Testis (tissue), 3 donors: ENCODE results near the gene ACSL1. TPM values are rescaled to one million over a fixed set of nuclear protein-coding genes. Genes with fewer than 3 reads are reported as not detected.

Experiments used
- DNase-seq: peaks from one replicate; pipeline ENCODE4 v3.0.0-alpha.2; 2019
- H3K27ac ChIP-seq, 2 donors: fragments of 200-600 bp; sonication (generic); one replicate each; pipeline ENCODE4 v1.5.1; 2019
- H3K27me3 ChIP-seq: fragments of 200-600 bp; sonication (generic); one replicate; pipeline ENCODE4 v1.5.1; 2019
- H3K36me3 ChIP-seq: fragments of 200-600 bp; sonication (generic); one replicate; pipeline ENCODE4 v1.5.1; 2017; ENCODE audit warnings: low read depth; ENCODE audit errors: missing control alignments
- H3K4me1 ChIP-seq: fragments of 200-600 bp; sonication (generic); one replicate; pipeline ENCODE4 v1.5.1; 2019
- H3K4me3 ChIP-seq, 2 donors: fragments of 200-600 bp; sonication (generic); one replicate each; pipeline ENCODE4 v1.5.1; 2017 to 2019
- H3K9me3 ChIP-seq: fragments of 200-600 bp; sonication (generic); one replicate; pipeline ENCODE4 v1.5.1; 2017
- POLR2A ChIP-seq: fragments of 450-650 bp; IDR thresholded peaks from one replicate; pipeline ENCODE4 v1.6.1; 2017; ENCODE audit warnings: antibody characterized with exemption, mild to moderate bottlenecking, moderate library complexity
- WGBS, 2 donors: methylation state at CpG; one replicate each; pipeline ENCODE4 v1.1.5; 2018; 5-methylcytosine and 5-hydroxymethylcytosine counted together
- intact Hi-C: fragments of 100-400 bp; cut with DNase I; formaldehyde crosslinking; loops from one replicate; pipeline ENCODE4 v1.15.1; 2023; ENCODE audit warnings: low total_unique reads
- polyA plus RNA-seq: library from polyadenylated mRNA; stranded (reverse); fragments of 350-450 nt; fragmentation: Illumina TruSeq; extraction: RNeasy Lipid Tissue Mini Kit (QIAGEN cat#74804); gene quantifications from one replicate; pipeline ENCODE4 v1.2.3, GENCODE V29; 2014; ENCODE audit warnings: low read depth, low replicate concordance; ENCODE audit not compliant: insufficient read depth
- total RNA-seq, 2 donors: library from RNA; depleted of rRNA; stranded (reverse); fragments of >200 nt; gene quantifications; one replicate each; pipeline ENCODE4 v1.2.3, GENCODE V29; 2016
- TF ChIP-seq, protein P1 (sequence below), 3 experiments: fragments of 450-650 bp in 2 of 3; fragments of 200-600 bp in 1 of 3; sonication (generic) in 1 of 3; IDR thresholded peaks; one replicate each; pipeline ENCODE4 v1.5.1; 2016 to 2019; ENCODE audit warnings: antibody characterized with exemption in 3 of 3, mild to moderate bottlenecking in 2 of 3, moderate library complexity in 1 of 3

ACSL1 gene
- total and polyA plus RNA-seq, 3 donors from 2014 or later: 31.6 to 81.8 (median 59.8) TPM

DNA sequence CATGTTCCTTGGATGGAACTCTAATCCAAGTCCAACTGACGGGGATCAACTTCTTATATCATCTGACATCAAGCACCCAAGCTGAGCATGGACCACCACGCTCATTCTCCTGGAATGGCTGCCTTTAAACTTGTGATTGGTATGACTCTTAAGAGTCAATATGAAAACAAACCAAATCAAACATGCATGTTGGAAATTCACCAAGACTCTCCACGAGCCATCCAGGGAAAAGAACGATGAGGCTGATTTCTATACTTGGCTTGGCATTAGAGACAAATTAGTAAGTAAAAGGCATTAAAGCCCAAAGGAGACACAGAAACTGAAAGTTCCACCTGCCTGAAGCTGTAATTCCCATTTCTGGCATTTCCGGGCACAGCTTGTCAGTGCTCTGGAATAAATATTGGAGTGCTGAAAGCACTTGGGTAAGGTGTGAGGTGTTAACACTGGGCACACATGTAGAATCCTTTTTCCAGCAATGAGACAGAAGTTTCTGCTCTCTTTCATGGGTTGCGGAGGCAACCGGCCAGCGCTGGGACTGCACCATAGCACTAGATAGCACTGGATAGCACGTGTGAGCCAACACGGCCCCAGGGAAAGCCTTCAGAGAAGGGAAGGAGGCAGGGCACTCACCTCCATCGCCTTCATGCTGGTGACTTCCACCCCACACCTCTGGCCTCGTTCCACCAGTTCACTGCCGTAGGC lies 49.8 kb downstream of the ACSL1 start:
- TF ChIP-seq POLR2A: no peak
- TF ChIP-seq, protein P1, sequence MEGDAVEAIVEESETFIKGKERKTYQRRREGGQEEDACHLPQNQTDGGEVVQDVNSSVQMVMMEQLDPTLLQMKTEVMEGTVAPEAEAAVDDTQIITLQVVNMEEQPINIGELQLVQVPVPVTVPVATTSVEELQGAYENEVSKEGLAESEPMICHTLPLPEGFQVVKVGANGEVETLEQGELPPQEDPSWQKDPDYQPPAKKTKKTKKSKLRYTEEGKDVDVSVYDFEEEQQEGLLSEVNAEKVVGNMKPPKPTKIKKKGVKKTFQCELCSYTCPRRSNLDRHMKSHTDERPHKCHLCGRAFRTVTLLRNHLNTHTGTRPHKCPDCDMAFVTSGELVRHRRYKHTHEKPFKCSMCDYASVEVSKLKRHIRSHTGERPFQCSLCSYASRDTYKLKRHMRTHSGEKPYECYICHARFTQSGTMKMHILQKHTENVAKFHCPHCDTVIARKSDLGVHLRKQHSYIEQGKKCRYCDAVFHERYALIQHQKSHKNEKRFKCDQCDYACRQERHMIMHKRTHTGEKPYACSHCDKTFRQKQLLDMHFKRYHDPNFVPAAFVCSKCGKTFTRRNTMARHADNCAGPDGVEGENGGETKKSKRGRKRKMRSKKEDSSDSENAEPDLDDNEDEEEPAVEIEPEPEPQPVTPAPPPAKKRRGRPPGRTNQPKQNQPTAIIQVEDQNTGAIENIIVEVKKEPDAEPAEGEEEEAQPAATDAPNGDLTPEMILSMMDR (IDR thresholded peaks at IDR 0.05): no peak
- WGBS, 2 donors: 78 to 90% methylated on average over 13 of the region's 13 CpGs
- DNase-seq: no peak
- Histone ChIP-seq H3K9me3 (no peaks in the 10 kb centered on the region), H3K27ac (no peak overlapping the region), H3K36me3 (no peaks in the 10 kb centered on the region), H3K27me3 (no peaks in the 10 kb centered on the region), H3K4me3 (no peak overlapping the region), H3K4me1 (no peaks in the 10 kb centered on the region)
- intact Hi-C loops: no loop called here

DNA sequence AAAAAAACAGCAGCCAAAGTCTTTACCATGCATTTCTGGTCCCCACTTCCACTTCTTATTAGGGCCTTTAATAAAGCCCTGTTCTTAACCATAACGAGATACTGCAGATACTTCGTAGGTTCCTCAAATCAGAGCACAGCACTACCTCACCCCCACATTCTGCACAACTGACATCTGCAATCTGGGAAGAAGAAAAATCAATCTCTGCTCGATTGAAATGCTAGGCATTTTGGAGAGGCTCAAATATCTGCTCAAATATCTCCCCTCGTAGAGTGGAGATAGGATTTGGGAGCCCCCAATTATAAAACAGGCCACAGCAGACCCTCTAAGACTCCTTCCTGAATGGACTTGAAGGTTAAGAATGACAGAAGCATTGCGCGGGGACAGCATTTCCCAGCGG lies 51.6 kb downstream of the ACSL1 start:
- TF ChIP-seq, protein P1 (IDR thresholded peaks at IDR 0.05): no peak
- no peak for TF ChIP-seq POLR2A
- no peaks in the 10 kb centered on the region for H3K36me3 ChIP-seq
- no peak for DNase-seq
- H3K27ac ChIP-seq: no peak overlapping the region
- no peaks in the 10 kb centered on the region for H3K4me1 ChIP-seq
- H3K27me3 ChIP-seq: no peaks in the 10 kb centered on the region
- no peaks in the 10 kb centered on the region for H3K9me3 ChIP-seq
- H3K4me3 ChIP-seq: no peak overlapping the region
- intact Hi-C loops: no loop called here
- 88 to 96% methylated on average over 7 of the region's 7 CpGs for WGBS, 2 donors

DNA sequence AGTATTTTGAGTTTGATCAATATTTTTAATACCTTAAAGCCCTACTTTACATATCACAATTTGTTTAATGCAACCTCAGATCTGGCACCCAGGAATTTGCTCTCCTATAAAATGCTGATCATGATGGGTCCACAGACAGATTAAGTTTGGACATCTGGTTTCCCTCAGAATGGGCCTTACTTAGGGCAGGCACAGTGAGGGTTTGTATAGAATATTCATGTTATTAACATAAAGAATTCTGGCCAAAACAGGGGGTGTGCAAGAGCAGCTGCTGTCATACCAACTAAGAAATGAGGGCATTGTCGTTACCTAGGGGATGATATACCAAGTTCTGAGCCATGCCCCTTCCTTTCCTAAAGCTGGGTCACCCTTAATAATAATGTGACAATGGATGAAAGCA lies 54.4 kb downstream of the ACSL1 start:
- WGBS, 2 donors: 74 to 97% methylated on average over 1 of the region's 1 CpG
- Histone ChIP-seq H3K9me3 (no peaks in the 10 kb centered on the region), H3K36me3 (no peaks in the 10 kb centered on the region), H3K4me1 (no peaks in the 10 kb centered on the region), H3K27me3 (no peaks in the 10 kb centered on the region), H3K27ac (no peak overlapping the region), H3K4me3 (no peak overlapping the region)
- TF ChIP-seq POLR2A: no peak
- TF ChIP-seq, protein P1 (IDR thresholded peaks at IDR 0.05): no peak
- DNase-seq: no peak
- intact Hi-C loops: no loop called here

DNA sequence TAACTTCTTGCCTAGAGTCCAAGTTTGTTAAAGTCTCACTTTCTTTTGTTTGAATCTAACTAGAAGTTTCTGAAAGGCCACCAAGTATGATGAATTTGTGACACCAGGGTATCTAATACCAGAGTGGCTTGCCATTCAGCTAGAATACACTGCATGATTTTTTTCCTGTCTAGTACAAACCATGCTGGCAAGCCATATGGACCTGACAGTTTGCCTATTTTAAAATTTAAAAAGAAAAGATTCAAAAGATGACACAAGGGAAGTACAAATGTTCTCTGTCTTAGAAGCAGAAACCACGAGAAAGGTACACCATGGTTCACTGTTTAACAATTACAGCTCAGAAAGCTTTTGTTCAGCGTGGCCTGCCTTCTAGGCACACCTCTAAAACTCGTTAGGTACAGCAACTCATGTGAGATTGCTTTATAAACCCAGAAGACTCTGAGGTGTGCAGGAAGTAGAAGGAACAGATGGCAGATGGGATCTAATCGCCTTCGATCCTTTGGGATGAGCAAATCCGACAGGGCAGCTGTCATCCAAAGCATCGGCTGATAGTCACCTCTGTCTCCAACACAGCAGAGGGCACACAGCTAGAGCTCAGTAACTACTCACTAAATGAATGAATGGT lies 56.5 kb downstream of the ACSL1 start:
- TF ChIP-seq POLR2A: no peak
- TF ChIP-seq, protein P1 (IDR thresholded peaks at IDR 0.05): no peak
- Histone ChIP-seq H3K27me3 (no peaks in the 10 kb centered on the region), H3K4me3 (no peak overlapping the region), H3K9me3 (no peaks in the 10 kb centered on the region), H3K27ac (no peak overlapping the region), H3K36me3 (no peaks in the 10 kb centered on the region), H3K4me1 (no peaks in the 10 kb centered on the region)
- no peak for DNase-seq
- intact Hi-C loops: no loop called here
- WGBS, 2 donors: 94% methylated on average over 7 of the region's 7 CpGs

DNA sequence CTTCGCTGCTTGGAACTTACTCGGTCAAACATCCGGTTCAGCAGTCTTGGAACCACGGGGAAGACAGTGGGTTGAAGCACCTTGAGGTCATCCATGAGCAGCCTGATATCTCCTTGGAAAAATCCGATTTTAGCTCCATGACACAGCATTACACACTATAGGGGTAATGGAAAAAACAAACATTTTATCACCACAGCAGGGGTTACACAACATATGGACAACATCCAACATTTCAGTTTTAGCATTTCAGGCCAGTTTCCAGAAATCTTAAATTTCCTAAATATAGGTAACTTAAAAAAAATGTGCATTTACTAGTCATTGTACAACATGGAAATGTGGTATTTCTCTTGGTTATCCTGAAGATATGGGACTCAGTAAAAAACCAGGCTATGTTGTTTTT lies 57.5 kb downstream of the ACSL1 start:
- Histone ChIP-seq H3K27me3 (no peaks in the 10 kb centered on the region), H3K4me3 (no peak overlapping the region), H3K4me1 (no peaks in the 10 kb centered on the region), H3K36me3 (no peaks in the 10 kb centered on the region), H3K9me3 (no peaks in the 10 kb centered on the region), H3K27ac (no peak overlapping the region)
- TF ChIP-seq, protein P1 (IDR thresholded peaks at IDR 0.05): no peak
- no peak for TF ChIP-seq POLR2A
- no peak for DNase-seq
- intact Hi-C loops: no loop called here
- 87 to 98% methylated on average over 5 of the region's 5 CpGs for WGBS, 2 donors
